Hematopoietic multipotent progenitor cell treated with erythropoietin and hydrocortisone succinate and interleukin-3 and kit ligand, for 8 days (in vitro differentiated cells): ENCODE measurements around the gene GATAD2A.
A peak's percentile ranks its signal among the peaks of the same experiment; 100 is the strongest.

ENCODE experiments used
- DNase-seq: peaks from one replicate; pipeline ENCODE4 v3.0.0-alpha.2; 2015

GATAD2A gene

DNA sequence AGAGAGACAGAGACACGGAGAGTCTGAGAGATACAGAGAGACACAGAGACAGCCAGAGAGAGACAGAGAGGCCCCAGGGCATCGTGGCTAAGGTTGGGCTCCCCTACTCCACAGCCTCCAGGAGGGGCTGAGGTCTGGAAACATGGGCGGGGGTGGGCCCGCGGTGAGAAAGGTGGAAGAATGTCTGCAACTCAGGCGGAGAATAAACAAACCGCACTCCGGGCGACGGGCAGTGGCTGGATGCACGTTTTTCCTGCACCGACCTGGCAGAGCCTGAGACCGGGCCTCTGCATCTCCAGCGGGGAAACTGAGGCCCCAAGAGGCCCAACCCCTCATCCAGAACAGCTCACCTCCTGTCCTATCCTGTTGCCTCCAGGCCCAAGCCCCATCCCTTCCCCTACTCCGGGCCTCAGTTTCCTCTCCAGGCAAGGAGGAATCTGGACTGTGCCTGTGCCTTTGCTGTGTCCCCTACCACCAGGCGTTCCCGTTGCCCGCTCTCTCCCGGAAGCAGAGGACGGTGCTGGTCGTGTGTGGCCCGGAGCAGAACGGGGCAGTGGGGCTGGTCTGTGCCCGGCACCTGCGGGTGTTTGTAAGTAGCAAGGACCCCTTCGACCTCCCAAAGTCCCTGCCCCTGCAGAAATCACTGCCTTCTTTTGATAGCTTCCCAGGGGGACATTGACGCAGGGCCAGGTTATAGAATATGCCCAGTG lies 129.2 kb downstream of the GATAD2A start:
- DNase-seq, result no peak

DNA sequence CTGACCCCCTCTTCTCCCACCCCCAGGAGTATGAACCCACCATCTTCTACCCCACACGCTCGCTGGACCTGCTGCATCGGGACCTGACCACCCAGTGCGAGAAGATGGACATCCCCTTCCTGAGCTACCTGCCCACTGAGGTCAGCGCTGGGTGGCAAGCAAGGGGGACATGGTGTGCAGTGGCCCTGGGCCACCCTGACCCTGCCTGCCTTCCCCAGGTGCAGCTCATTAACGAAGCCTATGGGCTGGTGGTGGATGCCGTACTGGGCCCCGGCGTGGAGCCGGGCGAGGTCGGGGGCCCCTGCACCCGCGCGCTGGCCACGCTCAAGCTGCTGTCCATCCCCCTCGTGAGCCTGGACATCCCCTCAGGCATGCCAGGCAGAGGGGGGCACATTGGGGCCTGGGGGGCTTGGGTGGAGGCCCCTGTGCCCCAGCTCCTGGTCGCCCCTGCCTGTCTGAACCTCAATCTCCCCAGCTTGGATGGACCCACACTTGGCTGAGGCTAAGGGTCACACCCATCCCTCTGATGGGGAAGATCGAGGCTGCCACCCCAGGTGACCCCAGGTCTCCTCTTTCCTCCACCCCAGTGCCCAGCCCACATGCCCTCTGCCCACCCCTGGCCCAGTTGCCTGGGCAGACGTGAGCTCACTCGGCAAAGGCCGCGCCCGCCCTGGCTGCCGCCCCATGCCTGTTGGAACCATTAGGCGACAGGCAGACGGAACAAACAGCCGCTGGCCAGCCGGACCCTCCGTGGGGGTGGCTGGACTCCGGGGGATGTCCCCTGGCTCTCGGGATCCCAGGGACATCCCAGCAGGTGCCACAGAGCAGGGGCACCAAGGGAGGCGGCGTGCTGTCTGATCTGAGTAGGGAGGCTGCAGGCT lies 130.1 kb downstream of the GATAD2A start:
- DNase-seq, result no peak

DNA sequence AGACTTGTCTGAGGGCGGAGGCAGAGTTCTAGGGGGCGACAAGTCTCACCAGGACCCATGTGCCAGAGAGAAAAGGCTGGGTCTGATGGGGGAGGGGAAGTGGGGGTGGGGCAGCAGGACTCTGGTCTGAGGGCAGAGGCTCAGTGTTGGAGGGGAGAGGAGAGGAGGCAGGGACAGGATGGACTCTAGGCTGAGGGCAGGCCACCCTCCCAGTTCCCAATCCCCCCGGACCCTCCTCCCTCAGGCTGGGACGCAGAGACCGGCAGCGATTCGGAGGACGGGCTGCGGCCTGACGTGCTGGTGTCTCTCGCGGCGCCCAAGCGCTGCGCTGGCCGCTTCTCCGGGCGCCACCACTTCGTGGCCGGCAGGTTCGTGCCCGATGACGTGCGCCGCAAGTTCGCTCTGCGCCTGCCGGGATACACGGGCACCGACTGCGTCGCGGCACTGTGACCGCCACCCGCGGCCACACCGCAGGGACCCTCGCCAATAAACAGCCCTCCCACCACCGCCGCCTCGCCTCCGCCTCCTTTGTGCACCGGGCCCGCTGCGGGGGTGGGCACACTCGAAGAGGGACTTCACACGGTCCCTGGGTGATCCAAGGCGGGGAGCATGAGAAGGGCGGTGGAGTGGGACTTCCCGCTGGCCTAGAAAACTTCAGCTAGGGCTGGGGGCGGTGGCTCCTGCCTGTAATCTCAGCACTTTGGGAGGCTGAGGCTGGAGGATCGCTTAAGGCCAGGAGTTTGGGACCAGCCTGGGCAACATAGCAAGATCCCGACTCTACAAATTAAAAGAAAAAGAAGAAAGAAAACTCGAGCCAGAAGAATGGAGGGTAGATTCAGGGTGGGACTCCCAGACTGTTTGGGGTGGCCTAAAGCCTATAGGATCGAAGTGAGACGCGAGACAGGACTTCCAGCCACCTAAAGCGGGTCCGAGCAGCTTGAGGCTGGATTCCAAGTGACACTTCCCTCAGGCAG lies 131.9 kb downstream of the GATAD2A start:
- DNase-seq, result no peak

DNA sequence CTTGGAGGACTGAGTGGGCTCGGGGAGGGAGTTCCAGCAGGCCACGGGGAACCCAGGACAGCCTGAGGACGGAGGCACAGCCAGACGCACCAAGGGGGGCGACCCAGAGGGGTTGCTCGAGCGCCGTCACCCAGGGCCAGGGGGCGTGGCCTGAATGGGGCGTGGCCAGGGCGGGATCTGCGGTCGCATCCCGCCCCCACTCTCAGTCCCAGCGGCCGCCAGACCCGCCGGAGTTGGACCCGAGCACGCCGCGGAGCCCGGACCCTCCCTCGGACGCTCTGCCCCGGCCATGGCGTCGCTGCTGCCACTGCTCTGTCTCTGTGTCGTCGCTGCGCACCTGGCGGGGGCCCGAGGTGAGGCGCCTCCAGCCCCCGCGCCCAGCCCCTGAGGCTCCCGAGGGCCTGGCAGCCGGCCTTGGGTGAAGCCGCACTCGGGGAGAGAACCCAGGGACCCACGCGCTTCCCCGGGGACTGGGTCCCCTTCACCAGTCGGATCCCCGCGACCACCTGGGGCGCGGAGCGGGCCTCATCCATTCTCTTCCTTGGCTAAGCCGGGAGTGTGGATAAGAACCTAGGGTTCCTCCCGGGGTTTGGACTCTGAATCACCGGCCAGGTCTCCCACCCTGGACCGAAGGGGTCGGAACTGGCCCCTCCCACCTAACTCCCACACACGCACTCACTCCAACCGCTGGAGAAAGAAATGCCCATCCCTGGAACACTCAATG lies 132.7 kb downstream of the GATAD2A start, which contains the start of gene CILP2:
Gene CILP2, plus strand, starts transcription at position 205 of the 724 bp plus-strand sequence. Its CDS starts 85 bp downstream, at position 290.
- DNase-seq, result no peak

DNA sequence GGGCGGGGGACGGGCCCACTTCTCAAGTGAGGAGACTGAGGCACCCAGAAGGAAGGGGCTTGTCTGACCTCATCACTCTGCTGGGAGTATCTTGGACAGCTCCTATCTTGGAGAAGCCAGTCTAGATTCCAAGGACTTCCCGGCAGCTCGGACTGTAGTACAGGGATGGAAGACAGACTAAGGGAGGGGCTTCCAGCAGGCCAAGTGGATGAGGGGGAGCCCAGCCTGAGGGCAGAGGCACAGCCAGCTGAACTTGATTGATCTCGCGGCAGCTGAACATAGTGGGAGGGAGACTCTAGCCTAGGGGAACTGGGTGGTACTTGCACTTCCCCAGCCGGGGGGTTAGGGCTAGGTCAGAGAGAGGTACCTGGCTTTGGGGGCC lies 133.3 kb downstream of the GATAD2A start:
- DNase-seq, result no peak

DNA sequence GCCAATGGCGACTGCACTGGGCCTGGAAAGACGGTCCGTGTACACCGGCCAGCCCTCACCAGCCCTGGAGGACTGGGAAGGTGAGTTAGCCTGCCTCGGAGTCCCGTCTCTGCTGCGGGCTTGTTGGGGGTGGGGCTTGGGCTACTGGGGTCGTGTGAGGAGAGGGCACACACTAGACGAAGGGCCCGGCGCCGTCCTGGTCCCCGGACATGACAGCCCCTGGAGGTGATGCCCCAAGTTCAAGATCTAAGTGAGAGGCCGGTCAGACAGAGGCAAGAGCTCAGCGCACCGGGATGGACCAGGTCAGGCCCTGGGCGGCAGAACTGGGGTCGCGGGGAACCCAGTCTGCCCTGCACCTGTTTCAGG lies 134.2 kb downstream of the GATAD2A start:
- no peak for DNase-seq

DNA sequence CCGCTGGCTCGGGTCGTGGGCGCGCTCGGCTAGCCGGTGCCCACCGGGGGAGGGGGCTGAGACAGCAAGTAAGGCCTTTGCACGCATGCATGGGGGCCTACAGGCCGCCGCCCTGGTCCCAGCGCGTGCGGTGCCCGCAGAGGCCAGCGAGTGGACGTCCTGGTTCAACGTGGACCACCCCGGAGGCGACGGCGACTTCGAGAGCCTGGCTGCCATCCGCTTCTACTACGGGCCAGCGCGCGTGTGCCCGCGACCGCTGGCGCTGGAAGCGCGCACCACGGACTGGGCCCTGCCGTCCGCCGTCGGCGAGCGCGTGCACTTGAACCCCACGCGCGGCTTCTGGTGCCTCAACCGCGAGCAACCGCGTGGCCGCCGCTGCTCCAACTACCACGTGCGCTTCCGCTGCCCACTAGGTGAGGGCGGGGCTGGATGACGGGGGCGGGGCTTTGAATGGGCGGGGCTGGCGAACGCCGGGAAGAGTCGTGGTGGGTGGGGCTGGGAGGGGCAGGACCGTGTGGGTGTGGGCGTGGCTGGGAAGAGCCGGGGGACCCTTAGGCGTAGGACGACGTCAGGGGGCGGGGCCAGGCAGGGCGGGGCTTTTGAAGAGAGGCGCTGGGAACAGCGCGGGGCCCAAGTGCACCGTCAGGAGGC lies 134.7 kb downstream of the GATAD2A start:
- peak; percentile 83 for DNase-seq

DNA sequence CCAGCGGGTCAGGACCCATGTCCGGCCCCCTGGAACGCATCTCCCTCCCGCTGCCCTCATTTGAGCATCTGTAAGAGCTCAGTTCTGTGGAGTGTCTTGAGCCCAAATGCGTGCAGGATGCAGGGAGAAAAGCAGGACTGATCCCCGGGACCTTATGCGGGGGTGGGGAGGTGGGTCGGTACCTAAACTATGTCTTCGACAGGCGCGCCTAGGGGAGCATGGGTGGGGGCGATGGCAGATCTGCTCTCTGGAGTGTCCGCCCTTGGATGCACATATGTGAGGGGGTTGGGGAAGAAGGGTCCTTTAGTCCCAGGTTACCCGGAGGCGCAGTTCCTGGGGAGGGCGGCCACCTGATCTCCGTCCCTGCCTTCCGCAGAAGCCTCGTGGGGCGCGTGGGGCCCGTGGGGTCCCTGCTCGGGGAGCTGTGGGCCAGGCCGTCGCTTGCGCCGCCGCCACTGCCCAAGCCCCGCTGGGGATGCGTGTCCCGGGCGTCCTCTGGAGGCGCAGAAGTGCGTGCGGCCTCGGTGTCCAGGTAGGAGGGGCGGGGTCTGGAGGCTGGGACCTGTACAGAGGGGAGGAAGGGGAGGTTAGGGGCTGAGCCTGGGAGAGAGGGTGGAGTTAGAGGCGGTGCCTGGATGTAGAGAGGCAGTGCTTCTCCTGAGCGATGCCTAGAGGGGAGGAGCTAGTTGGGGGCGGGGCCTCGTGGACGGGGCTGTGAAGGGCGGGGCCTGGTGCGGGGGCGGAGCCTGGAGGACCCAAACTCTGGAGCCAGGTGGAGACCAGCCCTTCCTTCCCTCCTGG lies 135.4 kb downstream of the GATAD2A start:
- peak; percentile 58 for DNase-seq

DNA sequence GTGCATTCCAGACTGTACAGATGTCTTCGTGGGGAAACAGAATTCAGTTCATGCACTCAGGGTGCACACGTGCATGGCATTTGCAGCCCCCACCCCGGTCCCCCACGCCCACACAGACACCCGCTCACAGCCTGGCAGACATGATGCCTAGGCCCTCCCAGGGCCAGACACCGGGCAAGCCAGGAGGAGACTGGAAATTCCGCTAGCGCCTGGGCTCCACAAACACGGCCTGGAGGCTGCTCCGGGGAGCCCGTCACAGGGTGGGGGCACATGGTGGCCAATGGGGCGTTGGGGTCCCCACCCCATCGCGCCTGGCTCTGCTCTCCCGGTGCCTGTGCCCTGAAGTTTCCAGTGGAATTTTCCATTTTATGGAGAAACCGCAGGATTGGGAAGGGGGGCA lies 136.1 kb downstream of the GATAD2A start:
- no peak for DNase-seq

DNA sequence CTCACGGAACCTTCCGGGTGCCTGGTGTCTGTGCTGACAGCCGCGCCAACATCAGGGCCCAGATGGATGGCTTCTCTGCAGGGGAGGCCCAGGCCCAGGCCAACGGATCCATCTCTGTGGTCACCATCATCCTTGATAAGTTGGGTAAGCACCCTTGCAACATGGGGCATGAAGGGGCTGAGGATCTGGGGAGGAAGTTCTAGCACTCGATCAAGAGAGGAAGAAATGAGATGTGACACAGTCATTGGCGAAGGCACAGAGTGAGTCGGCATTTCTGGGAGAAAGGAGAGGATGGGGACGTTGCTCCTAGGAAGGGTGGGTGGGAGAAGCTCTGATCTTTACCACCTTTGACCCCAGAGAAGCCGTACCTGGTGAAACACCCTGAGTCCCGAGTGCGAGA lies 137.0 kb downstream of the GATAD2A start:
- no peak for DNase-seq

DNA sequence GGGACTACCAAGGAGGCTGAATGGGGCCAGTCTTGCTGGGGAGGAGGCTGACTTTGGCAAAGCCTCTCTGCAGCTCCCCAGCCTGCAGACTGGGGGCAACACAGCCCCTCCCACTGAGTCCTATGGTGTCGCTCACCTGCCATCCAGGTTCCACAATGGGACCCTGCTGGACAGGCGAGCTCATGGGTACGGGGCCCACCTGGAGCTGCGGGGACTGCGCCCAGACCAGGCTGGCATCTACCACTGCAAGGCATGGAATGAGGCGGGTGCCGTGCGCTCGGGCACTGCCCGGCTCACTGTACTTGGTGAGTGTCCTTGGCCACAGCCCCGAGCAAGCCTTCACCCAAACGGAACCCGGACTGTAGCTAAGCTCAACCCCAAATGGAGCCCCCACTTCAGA lies 137.6 kb downstream of the GATAD2A start:
- no peak for DNase-seq

DNA sequence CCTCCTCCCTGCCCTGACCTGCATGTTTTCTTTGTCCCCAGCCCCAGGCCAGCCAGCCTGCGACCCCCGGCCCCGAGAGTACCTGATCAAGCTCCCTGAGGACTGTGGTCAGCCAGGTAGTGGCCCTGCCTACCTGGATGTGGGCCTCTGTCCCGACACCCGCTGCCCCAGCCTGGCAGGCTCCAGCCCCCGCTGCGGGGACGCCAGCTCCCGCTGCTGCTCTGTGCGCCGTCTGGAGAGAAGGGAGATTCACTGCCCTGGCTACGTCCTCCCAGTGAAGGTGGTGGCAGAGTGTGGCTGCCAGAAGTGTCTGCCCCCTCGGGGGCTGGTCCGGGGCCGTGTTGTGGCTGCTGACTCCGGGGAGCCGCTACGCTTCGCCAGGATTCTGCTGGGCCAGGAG lies 138.2 kb downstream of the GATAD2A start:
- no peak for DNase-seq

DNA sequence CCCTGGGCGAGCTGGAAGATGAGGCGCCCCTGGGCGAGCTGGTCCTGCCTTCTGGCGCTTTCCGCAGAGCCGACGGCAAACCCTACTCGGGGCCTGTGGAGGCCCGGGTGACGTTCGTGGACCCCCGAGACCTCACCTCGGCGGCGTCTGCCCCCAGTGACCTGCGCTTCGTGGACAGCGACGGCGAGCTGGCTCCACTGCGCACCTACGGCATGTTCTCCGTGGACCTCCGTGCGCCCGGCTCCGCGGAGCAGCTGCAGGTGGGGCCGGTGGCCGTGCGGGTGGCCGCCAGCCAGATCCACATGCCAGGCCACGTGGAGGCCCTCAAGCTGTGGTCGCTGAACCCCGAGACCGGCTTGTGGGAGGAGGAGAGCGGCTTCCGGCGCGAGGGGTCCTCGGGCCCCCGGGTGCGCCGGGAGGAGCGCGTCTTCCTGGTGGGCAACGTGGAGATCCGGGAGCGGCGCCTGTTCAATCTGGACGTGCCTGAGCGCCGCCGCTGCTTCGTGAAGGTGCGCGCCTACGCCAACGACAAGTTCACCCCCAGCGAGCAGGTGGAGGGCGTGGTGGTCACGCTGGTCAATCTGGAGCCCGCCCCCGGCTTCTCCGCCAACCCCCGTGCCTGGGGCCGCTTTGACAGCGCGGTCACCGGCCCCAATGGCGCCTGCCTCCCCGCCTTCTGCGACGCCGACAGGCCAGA lies 138.9 kb downstream of the GATAD2A start:
- DNase-seq, result no peak

DNA sequence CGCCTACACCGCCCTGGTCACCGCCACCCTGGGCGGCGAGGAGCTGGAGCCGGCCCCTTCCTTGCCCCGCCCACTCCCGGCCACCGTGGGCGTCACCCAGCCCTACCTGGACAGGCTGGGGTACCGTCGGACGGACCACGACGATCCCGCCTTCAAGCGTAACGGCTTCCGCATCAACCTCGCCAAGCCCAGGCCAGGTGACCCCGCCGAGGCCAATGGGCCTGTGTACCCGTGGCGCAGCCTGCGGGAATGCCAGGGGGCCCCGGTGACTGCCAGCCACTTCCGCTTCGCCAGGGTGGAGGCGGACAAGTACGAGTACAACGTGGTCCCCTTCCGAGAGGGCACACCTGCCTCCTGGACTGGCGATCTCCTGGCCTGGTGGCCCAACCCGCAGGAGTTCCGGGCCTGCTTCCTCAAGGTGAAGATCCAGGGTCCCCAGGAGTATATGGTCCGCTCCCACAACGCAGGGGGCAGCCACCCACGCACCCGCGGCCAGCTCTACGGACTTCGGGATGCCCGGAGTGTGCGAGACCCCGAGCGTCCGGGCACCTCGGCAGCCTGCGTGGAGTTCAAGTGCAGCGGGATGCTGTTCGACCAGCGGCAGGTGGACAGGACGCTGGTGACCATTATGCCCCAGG lies 139.6 kb downstream of the GATAD2A start:
- DNase-seq, result no peak

DNA sequence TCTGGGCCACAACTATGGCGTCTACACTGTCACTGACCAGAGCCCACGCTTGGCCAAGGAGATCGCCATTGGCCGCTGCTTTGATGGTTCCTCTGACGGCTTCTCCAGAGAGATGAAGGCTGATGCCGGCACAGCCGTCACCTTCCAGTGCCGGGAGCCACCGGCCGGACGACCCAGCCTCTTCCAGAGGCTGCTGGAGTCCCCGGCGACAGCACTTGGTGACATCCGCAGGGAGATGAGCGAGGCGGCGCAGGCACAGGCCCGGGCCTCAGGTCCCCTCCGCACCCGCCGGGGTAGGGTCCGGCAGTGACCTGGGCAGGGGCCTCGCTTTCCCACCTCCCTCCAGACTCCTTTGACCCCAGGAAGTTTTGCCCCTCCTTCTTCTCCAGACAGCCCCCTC lies 140.2 kb downstream of the GATAD2A start:
- DNase-seq, result no peak

DNA sequence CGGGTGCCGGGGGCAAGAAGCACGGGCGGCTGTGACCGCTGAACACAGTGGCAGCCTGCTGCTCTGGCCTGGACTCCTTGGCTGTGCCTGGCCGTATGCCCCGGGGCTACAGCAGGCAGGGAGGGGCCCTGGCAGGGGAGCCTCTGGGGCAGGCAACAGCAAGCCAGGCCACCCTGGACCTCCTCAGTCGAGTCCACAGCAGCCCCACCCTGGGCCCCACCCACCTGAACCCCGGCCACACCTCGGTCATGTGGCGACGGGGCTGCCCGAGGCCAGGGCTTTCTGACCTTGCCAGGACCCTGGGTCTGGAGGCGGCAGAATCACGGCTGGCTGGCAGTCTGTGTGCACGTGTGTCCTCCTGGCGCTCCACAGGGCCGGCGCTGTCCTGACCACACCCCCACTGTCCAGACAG lies 141.3 kb downstream of the GATAD2A start:
- no peak for DNase-seq

DNA sequence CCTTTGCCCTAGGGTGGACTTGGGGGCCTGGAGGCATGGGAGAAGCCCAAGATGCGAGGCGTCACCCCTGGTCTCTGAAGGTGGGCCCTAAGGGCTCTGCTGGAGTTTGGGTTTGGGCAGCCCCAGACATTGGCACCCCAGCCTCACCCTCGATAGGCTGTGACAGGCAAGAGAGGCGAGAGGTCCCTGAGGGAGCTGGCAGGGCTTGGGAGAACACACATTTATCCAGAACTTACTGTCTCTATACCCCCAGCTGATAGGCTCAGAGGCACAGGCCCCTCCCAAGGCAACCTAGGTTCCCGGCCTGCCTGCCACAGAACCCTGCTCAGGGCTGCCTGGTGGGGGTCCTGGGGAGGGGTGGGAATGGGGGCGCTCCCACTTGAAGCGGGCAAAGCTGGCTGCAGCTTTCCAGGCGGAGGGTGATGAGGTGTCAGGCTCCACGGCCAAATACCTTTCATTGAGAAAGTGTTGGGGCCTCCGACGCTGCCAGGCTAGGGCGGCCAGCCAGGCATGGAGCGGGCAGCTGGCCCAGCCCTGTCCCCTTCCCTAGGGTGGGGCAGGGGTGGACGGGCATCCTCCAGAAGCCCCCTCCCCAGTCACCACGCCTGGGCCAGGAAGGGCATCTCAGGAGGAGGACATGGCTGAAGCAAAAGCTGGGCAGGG lies 142.3 kb downstream of the GATAD2A start:
- no peak for DNase-seq

DNA sequence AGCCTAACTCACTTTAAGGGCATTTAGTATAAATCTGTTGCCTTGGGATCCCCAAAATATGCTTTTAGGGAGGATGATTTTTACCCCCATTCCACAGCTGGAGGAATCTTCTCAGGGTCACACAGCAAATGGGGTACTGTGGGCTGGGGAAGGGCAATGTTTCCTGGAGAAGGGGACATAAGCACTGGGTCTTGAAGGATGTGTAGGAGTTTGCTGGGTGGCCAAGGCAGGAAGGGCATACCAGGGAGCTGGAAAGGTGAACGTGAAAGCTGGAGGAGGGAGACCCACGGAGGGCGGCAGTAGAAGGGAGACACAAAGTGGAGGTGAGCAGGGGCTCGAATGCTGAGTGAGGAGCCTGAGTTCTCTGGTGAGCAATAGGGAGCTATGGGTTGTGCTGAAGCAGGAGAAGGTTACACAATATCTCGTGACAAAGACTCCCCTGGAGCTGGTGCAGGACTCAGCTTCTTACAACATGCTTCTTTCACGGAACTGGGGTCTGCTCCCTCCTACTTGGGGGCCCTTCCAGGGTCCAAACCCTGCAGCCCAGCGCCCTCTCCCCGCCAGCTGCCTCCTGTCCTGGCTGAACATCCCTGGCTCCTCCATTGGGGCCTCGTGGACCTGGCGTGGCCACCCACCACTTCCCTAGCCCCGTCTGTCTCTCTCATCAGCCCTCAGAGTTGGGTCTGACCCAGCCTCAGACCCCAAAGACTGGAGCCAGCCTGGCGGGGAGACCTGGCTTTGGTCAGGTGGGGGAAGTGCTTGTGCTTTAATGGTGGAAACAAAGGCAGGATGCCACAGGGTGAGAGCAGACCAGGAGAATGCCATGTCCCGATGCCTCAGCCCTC lies 143.7 kb downstream of the GATAD2A start:
- no peak for DNase-seq
